Endothelial cell (in vitro differentiated cells): ENCODE results near the gene ABHD12B. TPM values are rescaled to one million over a fixed set of nuclear protein-coding genes. Genes with fewer than 3 reads are reported as not detected.

Experiments used
- DNase-seq: peaks from one replicate; pipeline ENCODE4 v3.0.0; 2021; ENCODE audit warnings: low spot score
- H3K27ac Mint-ChIP-seq: one replicate; pipeline ENCODE4 v1.8.0; 2021; ENCODE audit warnings: mixed read lengths, inconsistent platforms; ENCODE audit not compliant: unreplicated experiment
- H3K27me3 Mint-ChIP-seq: one replicate; pipeline ENCODE4 v1.8.0; 2021; ENCODE audit warnings: mild to moderate bottlenecking, moderate library complexity, mixed read lengths, inconsistent platforms; ENCODE audit not compliant: unreplicated experiment
- H3K36me3 Mint-ChIP-seq: one replicate; pipeline ENCODE4 v1.8.0; 2021; ENCODE audit warnings: mild to moderate bottlenecking, low read depth, mixed read lengths, inconsistent platforms; ENCODE audit not compliant: unreplicated experiment
- H3K4me1 Mint-ChIP-seq: one replicate; pipeline ENCODE4 v1.8.0; 2021; ENCODE audit warnings: mild to moderate bottlenecking, mixed read lengths, inconsistent platforms; ENCODE audit not compliant: unreplicated experiment
- H3K4me3 Mint-ChIP-seq: one replicate; pipeline ENCODE4 v1.8.0; 2021; ENCODE audit warnings: mild to moderate bottlenecking, mixed read lengths, inconsistent platforms; ENCODE audit not compliant: unreplicated experiment
- H3K9me3 Mint-ChIP-seq: one replicate; pipeline ENCODE4 v1.8.0; 2021; ENCODE audit warnings: mixed read lengths, inconsistent platforms; ENCODE audit not compliant: unreplicated experiment
- CTCF ChIP-seq: fragments of 200-600 bp; sonication (generic); IDR thresholded peaks from one replicate; pipeline ENCODE4 v1.5.0; 2021; ENCODE audit warnings: antibody characterized with exemption; ENCODE audit not compliant: unreplicated experiment
- long read RNA-seq: library from polyadenylated mRNA; unstranded; transcript quantifications from one replicate; pipeline ENCODE4 v2.0.0, GENCODE V29; 2020; ENCODE audit not compliant: unreplicated experiment
- total RNA-seq: library from RNA; stranded (reverse); fragmentation: NEBNext Ultra II Directional; extraction: Animal tissue kit (Norgen Biotek cat#: 25700); gene quantifications from one replicate; pipeline ENCODE4 v1.2.1, GENCODE V29; 2021; ENCODE audit not compliant: unreplicated experiment

Gene ABHD12B
- 2.7 TPM for total RNA-seq
- long read RNA-seq, partial matches to known transcripts = 1 of 1 reads
- long read RNA-seq, other reads (novel, unspliced or antisense) = 0 of 1 reads

- TF ChIP-seq CTCF = no peak
- peak within 1 kb of the TSS; percentile 50 for H3K4me3 Mint-ChIP-seq
- peaks cover 15% of the 10 kb centered on the region for H3K4me1 Mint-ChIP-seq
- no peaks in the 10 kb centered on the region for H3K36me3 Mint-ChIP-seq
- peak; percentile 18 for DNase-seq
- no peak within 1 kb of the TSS for H3K27ac Mint-ChIP-seq
- peaks cover 7% of the 10 kb centered on the region for H3K27me3 Mint-ChIP-seq
- no peaks in the 10 kb centered on the region for H3K9me3 Mint-ChIP-seq
Measured at GRCh38 chr14:50871914-50872732, at the start of gene ABHD12B. ABHD12B (plus strand) TSS chr14:50872053; CDS start chr14:50872175, 122 bp downstream.

GRCh38 chr14:50822501-50823042 lies 49.3 kb upstream of the ABHD12B start:
- Mint-ChIP-seq H3K9me3 (no peaks in the 10 kb centered on the region), H3K27me3 (peaks cover 1% of the 10 kb centered on the region), H3K36me3 (peaks cover 13% of the 10 kb centered on the region), H3K4me3 (no peak overlapping the region), H3K4me1 (no peaks in the 10 kb centered on the region), H3K27ac (no peak overlapping the region)
- no peak for TF ChIP-seq CTCF
- no peak for DNase-seq

GRCh38 chr14:50823051-50823761 lies 48.6 kb upstream of the ABHD12B start:
- Mint-ChIP-seq H3K27me3 (peaks cover 1% of the 10 kb centered on the region), H3K4me1 (no peaks in the 10 kb centered on the region), H3K36me3 (peaks cover 13% of the 10 kb centered on the region), H3K27ac (no peak overlapping the region), H3K9me3 (no peaks in the 10 kb centered on the region), H3K4me3 (no peak overlapping the region)
- TF ChIP-seq CTCF = no peak
- no peak for DNase-seq

- Mint-ChIP-seq H3K36me3 (peaks cover 18% of the 10 kb centered on the region), H3K27me3 (peaks cover 3% of the 10 kb centered on the region), H3K4me3 (no peak overlapping the region), H3K4me1 (peaks cover 5% of the 10 kb centered on the region), H3K9me3 (no peaks in the 10 kb centered on the region), H3K27ac (no peak overlapping the region)
- DNase-seq = no peak
- TF ChIP-seq CTCF = no peak
Measured at GRCh38 chr14:50823762-50824636, 47.9 kb upstream of the ABHD12B start.
